H9 (cell line): Measurements from ENCODE around the gene SPRN. TPM values are rescaled to one million over a fixed set of nuclear protein-coding genes. Genes with fewer than 3 reads are reported as not detected.

Source experiments
- DNase-seq: peaks from one replicate; pipeline ENCODE4 v3.0.0-alpha.2; 2017
- H2AFZ ChIP-seq: one replicate; pipeline ENCODE4 v1.6.1; 2013; ENCODE audit warnings: mild to moderate bottlenecking, low read length, control low read depth, moderate library complexity
- H2AK5ac ChIP-seq: 2 replicates; pipeline ENCODE4 v1.6.1; 2013; ENCODE audit warnings: low read length, control low read depth, mixed read lengths; ENCODE audit not compliant: insufficient read length
- H2BK120ac ChIP-seq: one replicate; pipeline ENCODE4 v1.6.1; 2013; ENCODE audit warnings: low read depth, mild to moderate bottlenecking, low read length, control low read depth, inconsistent platforms; ENCODE audit not compliant: poor library complexity, severe bottlenecking
- H2BK12ac ChIP-seq: 2 replicates; pipeline ENCODE4 v1.6.1; 2013; ENCODE audit warnings: low read length, control low read depth, mixed read lengths, low read depth; ENCODE audit not compliant: insufficient read length
- H2BK15ac ChIP-seq: 2 replicates; pipeline ENCODE4 v1.6.1; 2013; ENCODE audit warnings: low read depth, low read length, control low read depth
- H2BK20ac ChIP-seq: one replicate; pipeline ENCODE4 v1.6.1; 2013; ENCODE audit warnings: low read depth, mild to moderate bottlenecking, low read length, control low read depth, inconsistent platforms; ENCODE audit not compliant: poor library complexity, severe bottlenecking
- H2BK5ac ChIP-seq: 2 replicates; pipeline ENCODE4 v1.6.1; 2013; ENCODE audit warnings: low read length, control low read depth, mixed read lengths; ENCODE audit not compliant: insufficient read length
- H3K14ac ChIP-seq: 2 replicates; pipeline ENCODE4 v1.6.1; 2013; ENCODE audit warnings: low read length, control low read depth; ENCODE audit not compliant: insufficient read depth
- H3K18ac ChIP-seq: 2 replicates; pipeline ENCODE4 v1.6.1; 2013; ENCODE audit warnings: low read depth, mild to moderate bottlenecking, mixed read lengths, low read length, control low read depth; ENCODE audit not compliant: insufficient read length
- H3K23ac ChIP-seq: 2 replicates; pipeline ENCODE4 v1.6.1; 2013; ENCODE audit warnings: low read length, control low read depth, mixed read lengths, low read depth; ENCODE audit not compliant: insufficient read length
- H3K23me2 ChIP-seq: 2 replicates; pipeline ENCODE4 v1.6.1; 2013; ENCODE audit warnings: low read depth, mild to moderate bottlenecking, mixed read lengths, low read length, control low read depth; ENCODE audit not compliant: insufficient read length, poor library complexity, severe bottlenecking
- H3K27ac ChIP-seq: 2 replicates; pipeline ENCODE4 v1.5.1; 2013; ENCODE audit warnings: low read length, control low read depth, mixed read lengths, low read depth; ENCODE audit not compliant: insufficient read length
- H3K27me3 ChIP-seq: 2 replicates; pipeline ENCODE4 v1.6.1; 2013; ENCODE audit warnings: low read length, control low read depth, inconsistent platforms; ENCODE audit not compliant: insufficient read depth
- H3K4ac ChIP-seq: 2 replicates; pipeline ENCODE4 v1.6.1; 2013; ENCODE audit warnings: low read depth, mild to moderate bottlenecking, control low read depth, inconsistent platforms, low read length, moderate library complexity
- H3K4me1 ChIP-seq: 2 replicates; pipeline ENCODE4 v1.6.1; 2013; ENCODE audit warnings: low read length, control low read depth, inconsistent platforms; ENCODE audit not compliant: insufficient read depth
- H3K4me2 ChIP-seq: 2 replicates; pipeline ENCODE4 v1.6.1; 2013; ENCODE audit warnings: low read length, control low read depth, mixed read lengths; ENCODE audit not compliant: insufficient read length, insufficient read depth
- H3K56ac ChIP-seq: 2 replicates; pipeline ENCODE4 v1.6.1; 2013; ENCODE audit warnings: low read depth, mild to moderate bottlenecking, mixed read lengths, low read length, control low read depth; ENCODE audit not compliant: insufficient read length
- H3K79me1 ChIP-seq: 2 replicates; pipeline ENCODE4 v1.6.1; 2013; ENCODE audit warnings: low read depth, mild to moderate bottlenecking, moderate library complexity, low read length, control low read depth, inconsistent platforms; ENCODE audit not compliant: insufficient read depth, poor library complexity, severe bottlenecking
- H3K79me2 ChIP-seq: 2 replicates; pipeline ENCODE4 v1.6.1; 2013; ENCODE audit warnings: low read length, control low read depth, inconsistent platforms; ENCODE audit not compliant: insufficient read depth
- H3K9ac ChIP-seq: 2 replicates; pipeline ENCODE4 v1.6.1; 2013; ENCODE audit warnings: low read length, control low read depth, mixed read lengths; ENCODE audit not compliant: insufficient read length; ENCODE audit errors: extremely low read depth
- H3K9me3 ChIP-seq: one replicate; pipeline ENCODE4 v1.6.1; 2013; ENCODE audit warnings: low read depth, low read length, inconsistent platforms; ENCODE audit not compliant: control insufficient read depth
- H3T11ph ChIP-seq: one replicate; pipeline ENCODE4 v1.6.1; 2013; ENCODE audit warnings: mild to moderate bottlenecking, low read length, control low read depth, inconsistent platforms
- H4K20me1 ChIP-seq: one replicate; pipeline ENCODE4 v1.6.1; 2013; ENCODE audit not compliant: control insufficient read depth, insufficient read length, insufficient read depth
- H4K5ac ChIP-seq: 2 replicates; pipeline ENCODE4 v1.6.1; 2013; ENCODE audit warnings: low read depth, mild to moderate bottlenecking, mixed read lengths, low read length, control low read depth; ENCODE audit not compliant: insufficient read length
- H4K8ac ChIP-seq: replicated peaks from 2 replicates; pipeline ENCODE4 v1.6.1; 2013; ENCODE audit warnings: low read length, control low read depth, mixed read lengths, low read depth; ENCODE audit not compliant: insufficient read length
- H4K91ac ChIP-seq: 2 replicates; pipeline ENCODE4 v1.6.1; 2013; ENCODE audit warnings: low read depth, mild to moderate bottlenecking, moderate library complexity, mixed read lengths, low read length, control low read depth; ENCODE audit not compliant: insufficient read length
- H3K27ac Mint-ChIP-seq, 3 experiments: 2 replicates in 2 of 3; 3 replicates in 1 of 3; pipeline ENCODE4 v1.8.0; 2020 to 2021; ENCODE audit warnings: mixed read lengths in 3 of 3, mild to moderate bottlenecking in 1 of 3, moderate library complexity in 1 of 3
- H3K27me3 Mint-ChIP-seq: 2 replicates; pipeline ENCODE4 v1.8.0; 2021; ENCODE audit warnings: low read depth, mild to moderate bottlenecking, moderate library complexity, mixed read lengths
- H3K36me3 Mint-ChIP-seq, 3 experiments: 2 replicates in 2 of 3; 3 replicates in 1 of 3; pipeline ENCODE4 v1.8.0; 2020 to 2021; ENCODE audit warnings: low read depth in 3 of 3, mixed read lengths in 3 of 3; ENCODE audit not compliant: insufficient read depth in 1 of 3
- H3K4me1 Mint-ChIP-seq, 2 experiments: 2 replicates each; pipeline ENCODE4 v1.8.0; 2020; ENCODE audit warnings: mixed read lengths in 2 of 2
- H3K4me3 Mint-ChIP-seq, 2 experiments: 2 replicates in 1 of 2; 3 replicates in 1 of 2; pipeline ENCODE4 v1.8.0; 2020 to 2021; ENCODE audit warnings: mild to moderate bottlenecking in 2 of 2, mixed read lengths in 2 of 2, moderate library complexity in 1 of 2
- H3K9me3 Mint-ChIP-seq, 2 experiments: 2 replicates in 1 of 2; 3 replicates in 1 of 2; pipeline ENCODE4 v1.8.0; 2020; ENCODE audit warnings: mild to moderate bottlenecking in 2 of 2, mixed read lengths in 2 of 2, moderate library complexity in 1 of 2
- WGBS: extraction: QIAGEN DNeasy Blood & Tissue Kit; methylation state at CpG from one replicate; pipeline ENCODE4 v1.1.7; 2013; ENCODE audit warnings: missing lambda C conversion rate, low lambda C conversion rate, mixed read lengths; ENCODE audit not compliant: insufficient read length; ENCODE audit errors: extremely low coverage; 5-methylcytosine and 5-hydroxymethylcytosine counted together
- total RNA-seq: library from RNA; stranded (reverse); gene quantifications from 2 replicates; pipeline ENCODE4 v1.2.1, GENCODE V29; 2021
- TF ChIP-seq, protein P1 (sequence below): fragments of 200-600 bp; sonication (generic); conservative IDR thresholded peaks from 3 replicates; pipeline ENCODE4 v1.8.0; 2021; ENCODE audit warnings: antibody characterized with exemption, mild to moderate bottlenecking

Gene SPRN
- total RNA-seq, 1 experiment from 2014 or later: 0.42 TPM

DNA sequence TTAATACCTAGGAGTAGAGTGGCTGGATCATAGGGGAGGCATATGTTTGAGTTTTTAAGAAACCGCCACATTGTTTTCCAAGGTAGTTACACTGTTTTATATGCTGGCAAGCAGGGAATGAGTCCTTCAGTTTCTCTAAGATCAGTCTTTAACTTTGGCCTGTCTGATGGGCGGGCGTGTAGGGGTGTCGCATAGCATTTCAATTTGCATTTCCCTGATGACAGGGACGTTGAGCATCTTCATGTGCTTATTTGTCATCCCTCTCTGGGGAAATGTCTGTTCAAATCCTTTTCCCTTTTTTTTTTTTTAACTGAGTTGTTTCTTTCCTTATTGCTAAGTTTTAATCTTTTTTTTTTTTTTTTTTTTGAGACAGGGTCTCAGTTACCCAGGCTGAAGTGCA lies 20.6 kb downstream of the SPRN start:
- H3K27ac ChIP-seq: no peak overlapping the region
- H2BK20ac ChIP-seq: no peak overlapping the region
- no peak overlapping the region for H3T11ph ChIP-seq
- DNase-seq: no peak
- no peaks in the 10 kb centered on the region for H3K9me3 ChIP-seq
- no peaks in the 10 kb centered on the region for H3K4me1 ChIP-seq
- no peak overlapping the region for H3K4ac ChIP-seq
- H2BK15ac ChIP-seq: no peak overlapping the region
- no peaks in the 10 kb centered on the region for H3K27me3 ChIP-seq
- H3K56ac ChIP-seq: no peak overlapping the region
- H4K5ac ChIP-seq: no peak overlapping the region
- no peaks in the 10 kb centered on the region for H3K4me1 Mint-ChIP-seq
- no peak overlapping the region for H4K8ac ChIP-seq
- no peaks in the 10 kb centered on the region for H3K23me2 ChIP-seq
- H3K27me3 Mint-ChIP-seq: no peaks in the 10 kb centered on the region
- no peak overlapping the region for H3K14ac ChIP-seq
- no peak overlapping the region; a peak in 1 of 7 replicates for H3K27ac Mint-ChIP-seq
- WGBS: no CpG with 5 or more reads among the region's 5 CpGs
- no peak overlapping the region for H3K4me2 ChIP-seq
- H3K79me2 ChIP-seq: peaks cover 3% of the 10 kb centered on the region; the same call in 1 of the 2 replicates
- no peak overlapping the region for H3K18ac ChIP-seq
- no peak overlapping the region for H3K4me3 Mint-ChIP-seq
- no peak overlapping the region for H2BK5ac ChIP-seq
- H3K9me3 Mint-ChIP-seq: peaks cover 0 to 3% of the 10 kb centered on the region in 2 experiments; a peak in 2 of 5 replicates
- TF ChIP-seq, protein P1, sequence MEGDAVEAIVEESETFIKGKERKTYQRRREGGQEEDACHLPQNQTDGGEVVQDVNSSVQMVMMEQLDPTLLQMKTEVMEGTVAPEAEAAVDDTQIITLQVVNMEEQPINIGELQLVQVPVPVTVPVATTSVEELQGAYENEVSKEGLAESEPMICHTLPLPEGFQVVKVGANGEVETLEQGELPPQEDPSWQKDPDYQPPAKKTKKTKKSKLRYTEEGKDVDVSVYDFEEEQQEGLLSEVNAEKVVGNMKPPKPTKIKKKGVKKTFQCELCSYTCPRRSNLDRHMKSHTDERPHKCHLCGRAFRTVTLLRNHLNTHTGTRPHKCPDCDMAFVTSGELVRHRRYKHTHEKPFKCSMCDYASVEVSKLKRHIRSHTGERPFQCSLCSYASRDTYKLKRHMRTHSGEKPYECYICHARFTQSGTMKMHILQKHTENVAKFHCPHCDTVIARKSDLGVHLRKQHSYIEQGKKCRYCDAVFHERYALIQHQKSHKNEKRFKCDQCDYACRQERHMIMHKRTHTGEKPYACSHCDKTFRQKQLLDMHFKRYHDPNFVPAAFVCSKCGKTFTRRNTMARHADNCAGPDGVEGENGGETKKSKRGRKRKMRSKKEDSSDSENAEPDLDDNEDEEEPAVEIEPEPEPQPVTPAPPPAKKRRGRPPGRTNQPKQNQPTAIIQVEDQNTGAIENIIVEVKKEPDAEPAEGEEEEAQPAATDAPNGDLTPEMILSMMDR: no peak
- H4K91ac ChIP-seq: no peak overlapping the region
- H3K23ac ChIP-seq: no peak overlapping the region
- no peak overlapping the region for H3K9ac ChIP-seq
- H2BK12ac ChIP-seq: no peak overlapping the region
- H2AFZ ChIP-seq: no peak overlapping the region
- H3K79me1 ChIP-seq: peaks cover 2% of the 10 kb centered on the region
- no peak overlapping the region for H2BK120ac ChIP-seq
- no peaks in the 10 kb centered on the region for H4K20me1 ChIP-seq
- peaks cover 66 to 91% (median 85%) of the 10 kb centered on the region in 3 experiments; a peak in 6 of 7 replicates for H3K36me3 Mint-ChIP-seq
- H2AK5ac ChIP-seq: no peak overlapping the region
